Measurements from ENCODE around the gene RASAL3.

The RASAL3 gene

DNA sequence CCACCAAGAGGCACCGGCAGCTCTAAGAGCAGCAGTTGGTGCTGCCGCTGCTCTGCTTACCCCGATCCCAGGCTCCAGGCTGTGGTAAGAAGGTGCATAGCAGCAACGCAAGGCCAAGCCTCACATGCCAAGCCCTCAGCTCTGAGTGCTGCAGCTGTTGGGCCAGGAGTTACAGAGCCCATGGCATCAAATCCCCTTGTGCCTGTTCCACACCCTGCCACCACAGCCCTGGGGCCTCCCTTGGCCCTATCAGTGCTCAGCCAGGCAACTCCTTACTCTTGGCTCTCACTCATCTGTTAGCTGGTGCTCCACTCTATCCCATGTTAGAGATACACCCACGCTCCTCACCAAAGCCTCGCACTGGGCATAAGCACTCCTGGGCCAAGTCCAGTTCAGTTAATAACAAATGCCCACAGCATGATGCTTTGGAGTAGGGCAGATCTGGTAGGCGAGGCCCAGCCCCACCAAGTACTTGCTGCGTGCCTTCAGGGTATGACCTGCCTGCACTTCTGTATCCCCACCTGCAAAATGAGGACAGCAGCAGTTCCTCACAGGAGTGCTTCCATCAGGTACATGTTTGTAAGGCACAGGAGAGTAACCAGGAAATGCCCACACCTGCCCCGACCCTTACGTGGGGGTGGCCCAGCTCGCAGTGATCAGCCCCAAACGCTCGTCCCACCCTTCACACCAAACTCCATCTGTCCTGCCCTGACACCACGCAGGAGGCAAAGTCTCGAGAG lies 61.8 kb downstream of the RASAL3 start:
- Histone ChIP-seq H2AFZ (ENCODE audit: low read depth) (no peak overlapping the region), H3K79me2 (ENCODE audit: insufficient read depth, low read depth) (peaks cover 58% of the 10 kb centered on the region), H3K36me3 (ENCODE audit: insufficient read depth) (no peaks in the 10 kb centered on the region; the same call in 1 of the 2 replicates), H3K9ac (no peak overlapping the region), H3K4me1 (ENCODE audit: low read depth, poor library complexity, severe bottlenecking) (peaks cover 4% of the 10 kb centered on the region), H3K27me3 (ENCODE audit: insufficient read depth, low read depth) (no peaks in the 10 kb centered on the region), H4K20me1 (ENCODE audit: insufficient read depth) (peaks cover 7% of the 10 kb centered on the region; the same call in 1 of the 2 replicates), H3K27ac (no peak overlapping the region), H3K4me3 (IDR thresholded peaks at IDR 0.05; ENCODE audit: insufficient read depth, low read depth, low read length) (no peak overlapping the region), H3K4me2 (no peak overlapping the region)
- TF ChIP-seq, protein P1, sequence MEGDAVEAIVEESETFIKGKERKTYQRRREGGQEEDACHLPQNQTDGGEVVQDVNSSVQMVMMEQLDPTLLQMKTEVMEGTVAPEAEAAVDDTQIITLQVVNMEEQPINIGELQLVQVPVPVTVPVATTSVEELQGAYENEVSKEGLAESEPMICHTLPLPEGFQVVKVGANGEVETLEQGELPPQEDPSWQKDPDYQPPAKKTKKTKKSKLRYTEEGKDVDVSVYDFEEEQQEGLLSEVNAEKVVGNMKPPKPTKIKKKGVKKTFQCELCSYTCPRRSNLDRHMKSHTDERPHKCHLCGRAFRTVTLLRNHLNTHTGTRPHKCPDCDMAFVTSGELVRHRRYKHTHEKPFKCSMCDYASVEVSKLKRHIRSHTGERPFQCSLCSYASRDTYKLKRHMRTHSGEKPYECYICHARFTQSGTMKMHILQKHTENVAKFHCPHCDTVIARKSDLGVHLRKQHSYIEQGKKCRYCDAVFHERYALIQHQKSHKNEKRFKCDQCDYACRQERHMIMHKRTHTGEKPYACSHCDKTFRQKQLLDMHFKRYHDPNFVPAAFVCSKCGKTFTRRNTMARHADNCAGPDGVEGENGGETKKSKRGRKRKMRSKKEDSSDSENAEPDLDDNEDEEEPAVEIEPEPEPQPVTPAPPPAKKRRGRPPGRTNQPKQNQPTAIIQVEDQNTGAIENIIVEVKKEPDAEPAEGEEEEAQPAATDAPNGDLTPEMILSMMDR (conservative IDR thresholded peaks at IDR 0.05; ENCODE audit: low read depth, low read length): no peak
